ENCODE results near the gene ZNF423. TPM values are rescaled to one million over a fixed set of nuclear protein-coding genes. Genes with fewer than 3 reads are reported as not detected.

Gene ZNF423
- total and polyA plus RNA-seq, 2 of the 13 experiments (the other 11 are each of a cell fraction or from before 2014, with no cell fraction given) = 0.07 to 0.31 TPM

GRCh38 chr16:49556249-49556605 lies 299.7 kb downstream of the ZNF423 start:
- Histone ChIP-seq H3K9ac (ENCODE audit: insufficient read depth, low read depth, low read length) (no peak overlapping the region), H3K79me2 (ENCODE audit: insufficient read depth, low read length) (no peaks in the 10 kb centered on the region), H3K9me3 (ENCODE audit: low read length) (no peaks in the 10 kb centered on the region), H3K36me3 (replicated peaks in 1 of 2; ENCODE audit: control insufficient read depth in 1 of 2, insufficient read depth in 2 of 2, low read length in 2 of 2) (no peaks in the 10 kb centered on the region), H3K4me2 (ENCODE audit: low read depth, low read length) (no peak overlapping the region), H2AFZ (ENCODE audit: low read length) (no peak overlapping the region), H3K27me3 (ENCODE audit: control insufficient read depth in 1 of 2, insufficient read depth in 2 of 2, low read length in 2 of 2) (peaks cover 0 to 11% of the 10 kb centered on the region in 2 experiments; a peak in 2 of 5 replicates), H3K4me3 (replicated peaks in 1 of 3; ENCODE audit: insufficient read depth in 1 of 3, low read depth in 2 of 3, low read length in 3 of 3) (no peak overlapping the region), H3K4me1 (ENCODE audit: insufficient read depth, low read length) (no peaks in the 10 kb centered on the region), H3K27ac (ENCODE audit: extremely low read length, insufficient read depth, low read length) (no peak overlapping the region), H4K20me1 (ENCODE audit: insufficient read depth, low read length) (no peaks in the 10 kb centered on the region)
- TF ChIP-seq ZSCAN25 (CRISPR knock-in tag; IDR thresholded peaks at IDR 0.05) = no peak
- no peak for TF ChIP-seq THAP8 (CRISPR knock-in tag; IDR thresholded peaks at IDR 0.05; ENCODE audit: borderline replicate concordance)
- no peak for TF ChIP-seq ZNF263 (CRISPR knock-in tag; IDR thresholded peaks at IDR 0.05)
- TF ChIP-seq ZNF282 (IDR thresholded peaks at IDR 0.05; ENCODE audit: partially characterized antibody) = no peak
- TF ChIP-seq TBP (CRISPR knock-in tag; IDR thresholded peaks at IDR 0.05) = no peak
- no peak for TF ChIP-seq PAF1 (CRISPR knock-in tag; IDR thresholded peaks at IDR 0.05)
- no peak for TF ChIP-seq ZBTB43 (CRISPR knock-in tag; conservative IDR thresholded peaks at IDR 0.05)
- no peak for TF ChIP-seq NR2F6 (IDR thresholded peaks at IDR 0.05)
- no peak for TF ChIP-seq NR2F6 (CRISPR knock-in tag; IDR thresholded peaks at IDR 0.05)
- TF ChIP-seq GABPA (IDR thresholded peaks at IDR 0.05; ENCODE audit: low read depth, low read length) = no peak
- TF ChIP-seq GABPA (CRISPR knock-in tag; IDR thresholded peaks at IDR 0.05; ENCODE audit: low read depth) = no peak
- no peak for TF ChIP-seq KDM6A (CRISPR knock-in tag; IDR thresholded peaks at IDR 0.05; ENCODE audit: low read depth)
- TF ChIP-seq ZNF34 (CRISPR knock-in tag; IDR thresholded peaks at IDR 0.05; ENCODE audit: borderline replicate concordance) = no peak
- TF ChIP-seq ZBTB1 (CRISPR knock-in tag; IDR thresholded peaks at IDR 0.05; ENCODE audit: borderline replicate concordance) = no peak
- no peak for TF ChIP-seq DBP (CRISPR knock-in tag; IDR thresholded peaks at IDR 0.05; ENCODE audit: not compliant biosample characterization)
- no peak for DNase-seq (ENCODE audit: low spot score)
- ChIA-PET POLR2A (no interaction called here), CTCF (ENCODE audit: low intra/inter-chr PET ratio, low total read pairs) (interaction anchor here (1.3 kb wide), 1 partner anchor 366 kb away, joined by 4 read pairs; no protein-coding TSS in a partner anchor)
- FAIRE-seq = no peak
- no TSS peak for BruUV-seq (replicated peaks)
- intact Hi-C loops (cut with micrococcal nuclease; ENCODE audit: unreplicated experiment) = loop anchor here (5.0 kb wide), 1 partner anchor 366 kb away; no protein-coding TSS in a partner anchor
- WGBS (ENCODE audit: low lambda C conversion rate) = 29% methylated on average over 4 of the region's 4 CpGs
- no peak for ATAC-seq
- in situ Hi-C loops (cut with HindIII; ENCODE audit: extremely low pct_ligation_motif_present, low pct_unique_long_range_greater_than_20kb) = no loop called here

Data from HepG2 (cell line).